Gastrocnemius medialis (tissue), 4 donors: ENCODE results near the gene PSTPIP1.

ENCODE experiments used
- CTCF ChIP-seq, 5 experiments: fragments of 450-650 bp in 3 of 5; fragments of 200-600 bp in 2 of 5; sonication (generic) in 2 of 5; IDR thresholded peaks in 4 of 5; conservative IDR thresholded peaks in 1 of 5; 1 replicate in 4 of 5; 2 replicates in 1 of 5; pipeline ENCODE4 v1.5.1; 2016 to 2019; ENCODE audit warnings: antibody characterized with exemption in 5 of 5, mild to moderate bottlenecking in 3 of 5, moderate library complexity in 3 of 5
- POLR2A ChIP-seq, 2 donors: fragments of 450-650 bp; IDR thresholded peaks; one replicate each; pipeline ENCODE4 v1.6.1; 2017; ENCODE audit warnings: antibody characterized with exemption in 2 of 2, mild to moderate bottlenecking in 2 of 2, moderate library complexity in 2 of 2

- TF ChIP-seq CTCF (IDR thresholded peaks at IDR 0.05 in 4 of 5, conservative IDR thresholded peaks at IDR 0.05 in 1 of 5) (no peak), POLR2A (IDR thresholded peaks at IDR 0.05) (no peak)
Observed at GRCh38 chr15:77015646-77016320, 20.9 kb downstream of the PSTPIP1 start.
